OCI-LY3 (cell line): Measurements from ENCODE around the gene PRR16.

Source experiments
- H2AFZ ChIP-seq: fragments of 200-600, 300-600 bp; shearing (Covaris generic); 2 replicates; pipeline ENCODE4 v1.6.0; 2014; ENCODE audit warnings: antibody characterized with exemption, low read depth, low read length
- H3K27ac ChIP-seq: fragments of 200-600, 300-600 bp; sonication (generic); 2 replicates; pipeline ENCODE4 v1.5.1; 2014; ENCODE audit warnings: mild to moderate bottlenecking, low read length, moderate library complexity, mixed read lengths
- H3K27me3 ChIP-seq: fragments of 200-600, 300-600 bp; sonication (generic); 2 replicates; pipeline ENCODE4 v1.6.1; 2014; ENCODE audit warnings: low read depth, low read length, mixed read lengths
- H3K36me3 ChIP-seq: fragments of 200-600, 300-600 bp; sonication (generic); replicated peaks from 2 replicates; pipeline ENCODE3; 2014; ENCODE audit warnings: low read depth, low read length, mixed read lengths
- H3K4me1 ChIP-seq: fragments of 300-600, 200-600 bp; sonication (generic); 2 replicates; pipeline ENCODE4 v1.6.1; 2014; ENCODE audit warnings: low read length, mixed read lengths
- H3K4me2 ChIP-seq: fragments of 200-600, 300-600 bp; sonication (generic); 2 replicates; pipeline ENCODE4 v1.6.1; 2014; ENCODE audit warnings: low read length, mixed read lengths
- H3K4me3 ChIP-seq: fragments of 300-600, 200-600 bp; sonication (generic); 2 replicates; pipeline ENCODE4 v1.5.1; 2014; ENCODE audit warnings: antibody characterized with exemption, mild to moderate bottlenecking, low read length, moderate library complexity
- H3K79me2 ChIP-seq: fragments of 300-600, 200-600 bp; shearing (Covaris generic); 2 replicates; pipeline ENCODE4 v1.6.1; 2014; ENCODE audit warnings: mild to moderate bottlenecking, low read length, mixed read lengths
- H3K9ac ChIP-seq: fragments of 300-600, 200-600 bp; shearing (Covaris generic); 2 replicates; pipeline ENCODE4 v1.6.0; 2014; ENCODE audit warnings: mild to moderate bottlenecking, low read length, moderate library complexity
- H3K9me3 ChIP-seq: fragments of 200-600, 300-600 bp; shearing (Covaris generic); 2 replicates; pipeline ENCODE4 v1.6.1; 2014; ENCODE audit warnings: low read length, mixed read lengths; ENCODE audit not compliant: insufficient read depth
- H4K20me1 ChIP-seq: fragments of 200-600, 300-600 bp; sonication (generic); 2 replicates; pipeline ENCODE4 v1.6.1; 2016; ENCODE audit warnings: low read length, mixed read lengths; ENCODE audit not compliant: insufficient read depth
- CTCF ChIP-seq: fragments of 200-600, 300-600 bp; sonication (generic); IDR thresholded peaks from 2 replicates; pipeline ENCODE4 v1.5.1; 2014; ENCODE audit warnings: antibody characterized with exemption, low read length, low read depth
- EZH2phosphoT487 ChIP-seq: fragments of 200-600 bp; shearing (Covaris generic); IDR thresholded peaks from 2 replicates; pipeline ENCODE4 v1.6.1; 2018; ENCODE audit warnings: antibody characterized with exemption, mixed run types, low read depth

Gene PRR16

GRCh38 chr5:120683580-120683979 is 219.5 kb downstream of the PRR16 start:
- TF ChIP-seq CTCF (no peak), EZH2phosphoT487 (no peak)
- Histone ChIP-seq H3K27me3 (no peaks in the 10 kb centered on the region), H3K36me3 (no peaks in the 10 kb centered on the region), H3K4me3 (no peak overlapping the region), H3K27ac (no peak overlapping the region), H3K9ac (no peak overlapping the region), H3K79me2 (no peaks in the 10 kb centered on the region), H3K4me1 (no peaks in the 10 kb centered on the region), H3K4me2 (no peak overlapping the region), H4K20me1 (no peaks in the 10 kb centered on the region), H2AFZ (peak overlapping the region; percentile 46; the same call in 1 of the 2 replicates), H3K9me3 (no peaks in the 10 kb centered on the region)

- Histone ChIP-seq H4K20me1 (no peaks in the 10 kb centered on the region), H2AFZ (peak overlapping the region; percentile 46; the same call in 1 of the 2 replicates), H3K27me3 (no peaks in the 10 kb centered on the region), H3K79me2 (no peaks in the 10 kb centered on the region), H3K4me1 (no peaks in the 10 kb centered on the region), H3K9me3 (no peaks in the 10 kb centered on the region), H3K27ac (no peak overlapping the region), H3K9ac (no peak overlapping the region), H3K36me3 (no peaks in the 10 kb centered on the region), H3K4me2 (no peak overlapping the region), H3K4me3 (no peak overlapping the region)
- no peak; the same call in 1 of the 2 replicates for TF ChIP-seq CTCF
- no peak for TF ChIP-seq EZH2phosphoT487
These were observed 220.1 kb downstream of the PRR16 start for GRCh38 chr5:120684213-120684612.

- Histone ChIP-seq H4K20me1 (no peaks in the 10 kb centered on the region), H3K4me1 (no peaks in the 10 kb centered on the region), H3K9ac (no peak overlapping the region), H3K36me3 (no peaks in the 10 kb centered on the region), H3K27me3 (no peaks in the 10 kb centered on the region), H3K4me3 (no peak overlapping the region), H2AFZ (no peak overlapping the region), H3K27ac (no peak overlapping the region), H3K9me3 (no peaks in the 10 kb centered on the region), H3K79me2 (no peaks in the 10 kb centered on the region), H3K4me2 (no peak overlapping the region)
- no peak for TF ChIP-seq EZH2phosphoT487
- TF ChIP-seq CTCF = peak; percentile 14; the same call in 1 of the 2 replicates
These were observed 220.8 kb downstream of the PRR16 start for GRCh38 chr5:120684749-120685415.

- H3K4me1 ChIP-seq = no peaks in the 10 kb centered on the region
- H3K36me3 ChIP-seq = no peaks in the 10 kb centered on the region
- H3K27ac ChIP-seq = no peak overlapping the region
- H3K9me3 ChIP-seq = no peaks in the 10 kb centered on the region
- no peaks in the 10 kb centered on the region for H3K79me2 ChIP-seq
- no peak overlapping the region for H3K4me2 ChIP-seq
- no peak overlapping the region for H3K4me3 ChIP-seq
- no peak overlapping the region for H3K9ac ChIP-seq
- H4K20me1 ChIP-seq = no peaks in the 10 kb centered on the region
- TF ChIP-seq CTCF (no peak), EZH2phosphoT487 (no peak)
- no peaks in the 10 kb centered on the region for H3K27me3 ChIP-seq
- no peak overlapping the region for H2AFZ ChIP-seq
These were observed 226.7 kb downstream of the PRR16 start for GRCh38 chr5:120690621-120691407.
